Duodenal mucosa (tissue), 2 donors: Measurements from ENCODE around the gene RIC8B.

Source experiments
- H3K27ac ChIP-seq: one replicate; pipeline ENCODE4 v1.7.0; 2013; ENCODE audit warnings: low read depth, low read length
- H3K27me3 ChIP-seq, 2 donors: one replicate each; pipeline ENCODE4 v1.7.0; 2013; ENCODE audit warnings: low read length in 2 of 2, control low read depth in 1 of 2; ENCODE audit not compliant: insufficient read depth in 2 of 2, control insufficient read depth in 1 of 2
- H3K36me3 ChIP-seq, 2 donors: one replicate each; pipeline ENCODE4 v1.7.0; 2013; ENCODE audit warnings: low read length in 2 of 2, control low read depth in 1 of 2; ENCODE audit not compliant: insufficient read depth in 2 of 2, control insufficient read depth in 1 of 2
- H3K4me1 ChIP-seq, 2 donors: one replicate each; pipeline ENCODE4 v1.7.0; 2013; ENCODE audit warnings: low read length in 2 of 2, control low read depth in 1 of 2; ENCODE audit not compliant: insufficient read depth in 2 of 2, control insufficient read depth in 1 of 2
- H3K4me3 ChIP-seq, 2 donors: one replicate each; pipeline ENCODE4 v1.7.0; 2013; ENCODE audit warnings: low read length in 2 of 2, low read depth in 1 of 2
- H3K9ac ChIP-seq, 2 donors: one replicate each; pipeline ENCODE4 v1.7.0; 2013; ENCODE audit warnings: low read length in 2 of 2, low read depth in 1 of 2
- H3K9me3 ChIP-seq, 2 donors: one replicate each; pipeline ENCODE4 v1.7.0; 2013; ENCODE audit warnings: low read length in 2 of 2, control low read depth in 1 of 2; ENCODE audit not compliant: control insufficient read depth in 1 of 2

The RIC8B gene

GRCh38 chr12:106926657-106927056 lies 152.2 kb downstream of the RIC8B start:
- no peak overlapping the region for H3K27ac ChIP-seq
- H3K9me3 ChIP-seq = no peaks in the 10 kb centered on the region
- no peaks in the 10 kb centered on the region for H3K4me1 ChIP-seq
- H3K9ac ChIP-seq = no peak overlapping the region
- H3K27me3 ChIP-seq = no peaks in the 10 kb centered on the region
- no peaks in the 10 kb centered on the region for H3K36me3 ChIP-seq
- no peak overlapping the region for H3K4me3 ChIP-seq

DNA sequence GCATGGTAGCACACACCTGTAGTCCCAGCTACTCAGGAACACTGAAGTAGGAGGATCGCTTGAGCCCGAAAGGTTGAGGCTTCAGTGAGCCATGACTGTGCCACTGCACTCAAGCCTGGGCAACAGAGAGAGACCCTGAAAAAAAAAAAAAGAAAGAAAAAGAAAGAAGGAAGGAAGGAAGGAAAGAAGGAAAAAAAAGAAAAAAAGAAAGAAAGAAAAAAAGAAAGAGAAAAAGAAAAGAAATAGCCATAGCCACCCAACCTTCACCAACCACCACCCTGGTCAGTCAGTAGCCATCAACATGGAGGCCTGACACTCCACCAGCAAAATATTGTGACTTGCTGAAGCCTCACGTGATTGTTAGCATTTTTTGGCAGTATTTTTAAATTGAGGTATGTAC lies 159.8 kb downstream of the RIC8B start:
- H3K4me1 ChIP-seq = no peaks in the 10 kb centered on the region
- H3K9me3 ChIP-seq = no peaks in the 10 kb centered on the region
- no peak overlapping the region for H3K27ac ChIP-seq
- no peak overlapping the region for H3K4me3 ChIP-seq
- H3K9ac ChIP-seq = no peak overlapping the region
- no peaks in the 10 kb centered on the region for H3K27me3 ChIP-seq
- H3K36me3 ChIP-seq = no peaks in the 10 kb centered on the region
